Measurements from ENCODE around the gene GAREM1.

The GAREM1 gene

DNA sequence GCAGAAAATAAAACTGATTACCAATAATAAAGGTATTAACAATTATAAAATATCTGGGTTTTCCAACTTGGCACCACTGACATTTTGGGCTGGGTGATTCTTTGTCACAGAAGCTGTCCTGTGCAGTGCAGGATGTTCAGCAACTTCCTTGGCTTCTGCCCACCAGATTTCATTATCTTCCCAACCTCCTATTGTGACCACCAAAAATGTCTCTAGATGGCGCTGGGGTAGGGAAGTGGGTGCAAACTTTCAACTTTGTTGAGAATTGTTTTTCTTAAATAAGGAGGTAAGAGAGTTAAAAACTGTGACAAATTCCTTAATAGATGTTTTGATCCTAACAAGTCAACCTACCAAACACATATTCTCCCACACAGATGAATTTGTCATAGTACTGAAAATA lies 90.1 kb downstream of the GAREM1 start:
- no peak overlapping the region for H3K4me3 ChIP-seq (ENCODE audit: control insufficient read depth, low read depth, low read length)
- TF ChIP-seq, protein P1, sequence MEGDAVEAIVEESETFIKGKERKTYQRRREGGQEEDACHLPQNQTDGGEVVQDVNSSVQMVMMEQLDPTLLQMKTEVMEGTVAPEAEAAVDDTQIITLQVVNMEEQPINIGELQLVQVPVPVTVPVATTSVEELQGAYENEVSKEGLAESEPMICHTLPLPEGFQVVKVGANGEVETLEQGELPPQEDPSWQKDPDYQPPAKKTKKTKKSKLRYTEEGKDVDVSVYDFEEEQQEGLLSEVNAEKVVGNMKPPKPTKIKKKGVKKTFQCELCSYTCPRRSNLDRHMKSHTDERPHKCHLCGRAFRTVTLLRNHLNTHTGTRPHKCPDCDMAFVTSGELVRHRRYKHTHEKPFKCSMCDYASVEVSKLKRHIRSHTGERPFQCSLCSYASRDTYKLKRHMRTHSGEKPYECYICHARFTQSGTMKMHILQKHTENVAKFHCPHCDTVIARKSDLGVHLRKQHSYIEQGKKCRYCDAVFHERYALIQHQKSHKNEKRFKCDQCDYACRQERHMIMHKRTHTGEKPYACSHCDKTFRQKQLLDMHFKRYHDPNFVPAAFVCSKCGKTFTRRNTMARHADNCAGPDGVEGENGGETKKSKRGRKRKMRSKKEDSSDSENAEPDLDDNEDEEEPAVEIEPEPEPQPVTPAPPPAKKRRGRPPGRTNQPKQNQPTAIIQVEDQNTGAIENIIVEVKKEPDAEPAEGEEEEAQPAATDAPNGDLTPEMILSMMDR (conservative IDR thresholded peaks at IDR 0.05; ENCODE audit: control insufficient read depth, insufficient read depth, low read depth, low read length) = peak; percentile 33
- DNase-seq (ENCODE audit: low read depth) = peak; percentile 47

DNA sequence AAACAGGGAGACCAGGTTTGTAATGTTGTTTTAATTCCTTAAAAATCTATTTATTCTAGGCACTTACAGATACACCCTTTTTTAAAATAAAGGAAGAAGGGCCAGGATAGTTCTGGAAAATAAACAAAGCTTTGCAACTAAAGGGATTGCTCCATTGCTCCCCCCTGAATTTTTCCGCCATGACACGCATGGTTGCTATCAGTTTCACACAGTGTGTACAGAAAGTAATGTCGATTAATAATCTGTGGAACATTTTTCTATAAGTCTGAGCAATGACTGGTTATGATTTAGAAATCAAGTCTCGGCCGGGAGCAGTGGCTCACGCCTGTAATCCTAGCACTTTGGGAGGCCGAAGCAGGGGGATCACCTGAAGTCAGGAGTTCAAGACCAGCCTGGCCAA lies 90.8 kb downstream of the GAREM1 start:
- H3K4me3 ChIP-seq (ENCODE audit: control insufficient read depth, low read depth, low read length) = no peak overlapping the region
- DNase-seq (ENCODE audit: low read depth) = no peak

DNA sequence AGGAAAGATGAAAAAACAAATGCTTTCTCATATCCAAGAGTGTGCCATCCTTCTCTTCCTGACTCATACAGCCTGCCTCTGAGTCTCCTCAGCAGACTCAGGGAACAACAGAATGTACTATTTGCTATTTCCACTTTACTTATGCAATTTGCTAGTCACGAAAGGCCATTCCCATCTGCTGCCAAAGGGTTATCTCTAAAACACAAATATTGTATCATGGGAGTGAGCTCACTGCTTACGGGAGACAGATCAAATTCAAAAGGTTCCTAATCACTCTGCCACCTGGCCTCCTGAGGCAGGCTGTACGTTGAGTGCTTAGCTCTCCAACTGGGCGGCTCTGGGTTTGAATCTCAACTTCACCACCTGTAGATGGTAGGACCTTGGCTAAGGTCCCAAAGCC lies 92.0 kb downstream of the GAREM1 start:
- peak; percentile 90 for DNase-seq (ENCODE audit: low read depth)
- TF ChIP-seq, protein P1 (conservative IDR thresholded peaks at IDR 0.05; ENCODE audit: control insufficient read depth, insufficient read depth, low read depth, low read length) = no peak
- no peak overlapping the region for H3K4me3 ChIP-seq (ENCODE audit: control insufficient read depth, low read depth, low read length)

More for the DNA sequence above, 90.8 kb downstream of the GAREM1 start:
- TF ChIP-seq, protein P1 (conservative IDR thresholded peaks at IDR 0.05; ENCODE audit: control insufficient read depth, insufficient read depth, low read depth, low read length) = no peak

DNA sequence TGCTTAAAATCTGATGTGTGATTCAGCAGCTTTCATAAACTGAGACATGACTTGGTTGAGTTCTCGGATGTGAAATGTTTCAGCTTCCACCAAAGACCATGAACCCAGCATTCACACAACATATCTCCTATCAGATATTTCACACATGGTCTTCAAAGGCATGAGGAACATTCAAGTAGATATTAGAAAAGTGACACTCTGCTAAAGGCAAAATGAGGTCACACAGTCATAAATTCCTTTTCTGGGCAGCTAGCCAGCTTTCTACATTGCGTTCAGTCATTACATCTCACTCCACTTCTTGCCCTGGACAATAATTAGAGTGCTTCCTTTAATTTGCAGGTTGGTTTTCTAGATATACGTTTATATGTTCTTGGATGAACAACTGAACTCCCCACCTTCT lies 96.7 kb downstream of the GAREM1 start:
- TF ChIP-seq, protein P1 (conservative IDR thresholded peaks at IDR 0.05; ENCODE audit: control insufficient read depth, insufficient read depth, low read depth, low read length) = no peak
- DNase-seq (ENCODE audit: low read depth) = peak; percentile 68

DNA sequence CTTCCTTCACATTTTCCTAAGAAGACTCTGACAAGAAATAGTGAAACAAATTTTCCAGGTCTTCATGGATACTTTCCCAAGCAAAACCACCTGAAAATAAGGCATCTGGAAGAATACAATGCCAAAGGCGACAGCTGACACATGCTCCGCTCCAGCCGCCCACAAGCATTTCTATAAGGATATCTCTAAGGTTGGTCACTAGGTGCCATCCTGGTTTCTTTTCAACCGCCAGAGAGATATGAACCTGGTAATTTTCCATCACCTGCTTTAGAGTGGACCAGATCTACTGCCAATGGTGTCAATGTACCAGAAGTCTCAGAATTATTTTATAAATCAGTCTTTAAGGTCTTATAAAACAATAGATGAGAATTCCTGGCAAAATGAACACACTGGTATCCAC lies 97.2 kb downstream of the GAREM1 start:
- TF ChIP-seq, protein P1 (conservative IDR thresholded peaks at IDR 0.05; ENCODE audit: control insufficient read depth, insufficient read depth, low read depth, low read length) = no peak
- DNase-seq (ENCODE audit: low read depth) = no peak
- H3K4me3 ChIP-seq (ENCODE audit: control insufficient read depth, low read depth, low read length) = no peak overlapping the region

More for the DNA sequence above, 96.7 kb downstream of the GAREM1 start:
- no peak overlapping the region for H3K4me3 ChIP-seq (ENCODE audit: control insufficient read depth, low read depth, low read length)

DNA sequence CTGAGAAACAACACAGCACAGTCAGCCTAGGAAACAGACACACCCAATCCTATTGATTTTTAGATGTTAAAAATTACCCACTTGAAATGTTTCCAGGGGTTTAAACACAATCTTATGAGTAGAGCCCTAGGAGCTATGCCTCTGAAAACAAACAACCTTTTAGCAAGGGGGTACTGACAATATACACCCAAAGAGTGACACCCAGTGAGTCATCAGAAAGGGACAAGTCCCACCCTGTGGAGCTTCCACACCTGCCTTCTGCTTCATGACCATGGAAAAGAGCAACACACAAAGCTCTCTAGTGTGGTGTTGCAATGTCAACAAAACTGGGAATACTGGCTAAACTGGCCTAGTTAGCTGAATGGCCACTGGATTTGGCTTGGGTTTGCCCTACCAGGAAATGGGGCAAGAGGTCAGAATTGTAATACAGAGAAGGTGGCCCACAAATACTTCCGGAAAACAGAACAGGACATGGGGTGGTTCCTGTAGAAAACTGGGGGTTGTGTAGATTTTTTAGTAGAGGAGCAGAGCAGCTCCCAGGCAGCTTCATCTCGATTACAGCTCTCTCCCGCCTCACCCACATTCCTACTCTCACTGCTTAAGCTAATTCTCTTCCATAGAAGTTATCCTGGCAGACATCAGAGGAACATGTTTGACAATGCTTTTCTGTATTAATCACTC lies 98.2 kb downstream of the GAREM1 start:
- no peak overlapping the region for H3K4me3 ChIP-seq (ENCODE audit: control insufficient read depth, low read depth, low read length)
- TF ChIP-seq, protein P1 (conservative IDR thresholded peaks at IDR 0.05; ENCODE audit: control insufficient read depth, insufficient read depth, low read depth, low read length) = no peak
- DNase-seq (ENCODE audit: low read depth) = peak; percentile 47

DNA sequence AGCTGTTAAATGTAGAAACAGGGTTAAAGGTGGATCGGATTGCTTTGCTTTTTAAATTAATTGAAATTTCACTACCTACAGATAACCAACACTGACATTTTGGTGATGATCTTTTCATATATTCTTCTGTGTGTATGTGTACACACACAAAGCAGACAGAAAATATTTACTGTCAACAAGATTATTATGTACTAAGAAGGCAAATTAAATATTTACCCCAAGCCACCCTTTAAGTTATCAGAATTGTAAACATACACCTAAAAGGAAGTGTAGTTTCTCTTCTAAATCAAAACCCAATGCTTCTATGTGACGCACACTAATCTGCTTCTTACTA lies 98.7 kb downstream of the GAREM1 start:
- no peak for DNase-seq (ENCODE audit: low read depth)
- no peak overlapping the region for H3K4me3 ChIP-seq (ENCODE audit: control insufficient read depth, low read depth, low read length)
- TF ChIP-seq, protein P1 (conservative IDR thresholded peaks at IDR 0.05; ENCODE audit: control insufficient read depth, insufficient read depth, low read depth, low read length) = no peak

Data from fibroblast of mammary gland (primary cell).